Gastroesophageal sphincter (tissue), 3 donors: ENCODE measurements around the gene ALKBH5.

Source experiments
- CTCF ChIP-seq, 4 experiments: fragments of 200-600 bp in 2 of 4; fragments of 450-650 bp in 2 of 4; sonication (generic) in 1 of 4; IDR thresholded peaks; one replicate each; pipeline ENCODE4 v1.5.1; 2017 to 2019; ENCODE audit warnings: antibody characterized with exemption in 4 of 4, mild to moderate bottlenecking in 2 of 4, moderate library complexity in 2 of 4
- EP300 ChIP-seq: sonication (generic); formaldehyde crosslinking; IDR thresholded peaks from one replicate; pipeline ENCODE4 v1.6.1; 2017; ENCODE audit warnings: antibody characterized with exemption, mild to moderate bottlenecking

- TF ChIP-seq CTCF (IDR thresholded peaks at IDR 0.05) (no peak), EP300 (no peak)
Measured at GRCh38 chr17:18156171-18156975, 27.3 kb upstream of the ALKBH5 start.
